ENCODE data around the gene BAZ2B. TPM values are rescaled to one million over a fixed set of nuclear protein-coding genes. Genes with fewer than 3 reads are reported as not detected.

BAZ2B gene
- total and polyA plus RNA-seq, 9 of the 15 experiments (the other 6 are each of a cell fraction or from before 2014, with no cell fraction given): 7.5 to 38.6 (median 19.8) TPM

DNA sequence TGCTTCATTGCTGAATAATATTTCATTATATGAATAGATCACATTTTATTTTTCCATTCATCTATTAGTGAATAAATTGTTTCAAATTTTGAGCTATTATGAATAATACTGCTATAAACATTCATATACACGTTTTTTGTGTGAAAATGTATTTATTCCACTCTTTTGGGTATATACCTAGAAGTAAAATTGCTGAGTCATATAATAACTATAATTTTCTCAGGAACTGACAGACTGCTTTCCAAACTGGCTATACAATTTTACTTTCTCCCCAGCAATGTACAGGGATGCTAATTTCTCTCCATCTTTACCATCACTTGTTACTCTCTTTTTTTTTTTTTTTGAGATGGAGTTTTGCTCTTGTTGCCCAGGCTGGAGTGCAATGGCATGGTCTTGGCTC lies 35.5 kb upstream of the BAZ2B start (continued):
- no peak for TF ChIP-seq JUN (IDR thresholded peaks at IDR 0.05; ENCODE audit: borderline replicate concordance, low read depth, low read length)
- no peak for TF ChIP-seq JUN (CRISPR knock-in tag; IDR thresholded peaks at IDR 0.05; ENCODE audit: borderline replicate concordance)
- TF ChIP-seq NFRKB (IDR thresholded peaks at IDR 0.05; ENCODE audit: low read depth): no peak
- TF ChIP-seq SMARCA4 (IDR thresholded peaks at IDR 0.05): no peak
- TF ChIP-seq GTF2E2 (tag; IDR thresholded peaks at IDR 0.05): no peak
- TF ChIP-seq, protein P1, sequence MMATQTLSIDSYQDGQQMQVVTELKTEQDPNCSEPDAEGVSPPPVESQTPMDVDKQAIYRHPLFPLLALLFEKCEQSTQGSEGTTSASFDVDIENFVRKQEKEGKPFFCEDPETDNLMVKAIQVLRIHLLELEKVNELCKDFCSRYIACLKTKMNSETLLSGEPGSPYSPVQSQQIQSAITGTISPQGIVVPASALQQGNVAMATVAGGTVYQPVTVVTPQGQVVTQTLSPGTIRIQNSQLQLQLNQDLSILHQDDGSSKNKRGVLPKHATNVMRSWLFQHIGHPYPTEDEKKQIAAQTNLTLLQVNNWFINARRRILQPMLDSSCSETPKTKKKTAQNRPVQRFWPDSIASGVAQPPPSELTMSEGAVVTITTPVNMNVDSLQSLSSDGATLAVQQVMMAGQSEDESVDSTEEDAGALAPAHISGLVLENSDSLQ (IDR thresholded peaks at IDR 0.05): 0 out of 2 replicates have a peak, but pooled peaks have one; percentile 28
- no peak for TF ChIP-seq ESRRB (CRISPR knock-in tag; IDR thresholded peaks at IDR 0.05; ENCODE audit: borderline replicate concordance)
- no peak for TF ChIP-seq MCM2 (IDR thresholded peaks at IDR 0.05; ENCODE audit: low read depth)
- no peak for TF ChIP-seq CBFB (CRISPR knock-in tag; IDR thresholded peaks at IDR 0.05)
- TF ChIP-seq NR2C1 (IDR thresholded peaks at IDR 0.05): no peak
- TF ChIP-seq NR2C1 (tag; IDR thresholded peaks at IDR 0.05): no peak
- no peak for TF ChIP-seq JUNB (CRISPR knock-in tag; conservative IDR thresholded peaks at IDR 0.05)
- TF ChIP-seq SAP30 (IDR thresholded peaks at IDR 0.05; ENCODE audit: borderline replicate concordance, insufficient read depth, low read depth, low read length, poor library complexity, severe bottlenecking): no peak
- TF ChIP-seq, protein P2, sequence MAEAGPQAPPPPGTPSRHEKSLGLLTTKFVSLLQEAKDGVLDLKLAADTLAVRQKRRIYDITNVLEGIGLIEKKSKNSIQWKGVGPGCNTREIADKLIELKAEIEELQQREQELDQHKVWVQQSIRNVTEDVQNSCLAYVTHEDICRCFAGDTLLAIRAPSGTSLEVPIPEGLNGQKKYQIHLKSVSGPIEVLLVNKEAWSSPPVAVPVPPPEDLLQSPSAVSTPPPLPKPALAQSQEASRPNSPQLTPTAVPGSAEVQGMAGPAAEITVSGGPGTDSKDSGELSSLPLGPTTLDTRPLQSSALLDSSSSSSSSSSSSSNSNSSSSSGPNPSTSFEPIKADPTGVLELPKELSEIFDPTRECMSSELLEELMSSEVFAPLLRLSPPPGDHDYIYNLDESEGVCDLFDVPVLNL (CRISPR knock-in tag; IDR thresholded peaks at IDR 0.05; ENCODE audit: low read depth): no peak
- TF ChIP-seq TEAD2 (tag; IDR thresholded peaks at IDR 0.05): no peak
- TF ChIP-seq NFE2 (IDR thresholded peaks at IDR 0.05; ENCODE audit: low read depth): peak; percentile 72
- TF ChIP-seq, protein P3, sequence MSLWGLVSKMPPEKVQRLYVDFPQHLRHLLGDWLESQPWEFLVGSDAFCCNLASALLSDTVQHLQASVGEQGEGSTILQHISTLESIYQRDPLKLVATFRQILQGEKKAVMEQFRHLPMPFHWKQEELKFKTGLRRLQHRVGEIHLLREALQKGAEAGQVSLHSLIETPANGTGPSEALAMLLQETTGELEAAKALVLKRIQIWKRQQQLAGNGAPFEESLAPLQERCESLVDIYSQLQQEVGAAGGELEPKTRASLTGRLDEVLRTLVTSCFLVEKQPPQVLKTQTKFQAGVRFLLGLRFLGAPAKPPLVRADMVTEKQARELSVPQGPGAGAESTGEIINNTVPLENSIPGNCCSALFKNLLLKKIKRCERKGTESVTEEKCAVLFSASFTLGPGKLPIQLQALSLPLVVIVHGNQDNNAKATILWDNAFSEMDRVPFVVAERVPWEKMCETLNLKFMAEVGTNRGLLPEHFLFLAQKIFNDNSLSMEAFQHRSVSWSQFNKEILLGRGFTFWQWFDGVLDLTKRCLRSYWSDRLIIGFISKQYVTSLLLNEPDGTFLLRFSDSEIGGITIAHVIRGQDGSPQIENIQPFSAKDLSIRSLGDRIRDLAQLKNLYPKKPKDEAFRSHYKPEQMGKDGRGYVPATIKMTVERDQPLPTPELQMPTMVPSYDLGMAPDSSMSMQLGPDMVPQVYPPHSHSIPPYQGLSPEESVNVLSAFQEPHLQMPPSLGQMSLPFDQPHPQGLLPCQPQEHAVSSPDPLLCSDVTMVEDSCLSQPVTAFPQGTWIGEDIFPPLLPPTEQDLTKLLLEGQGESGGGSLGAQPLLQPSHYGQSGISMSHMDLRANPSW (CRISPR knock-in tag; IDR thresholded peaks at IDR 0.05): no peak
- TF ChIP-seq NUFIP1 (IDR thresholded peaks at IDR 0.05; ENCODE audit: partially characterized antibody): no peak
- TF ChIP-seq MAFK (IDR thresholded peaks at IDR 0.05; ENCODE audit: low read length): peak; percentile 92
- TF ChIP-seq BHLHE40 (IDR thresholded peaks at IDR 0.05; ENCODE audit: low read length): no peak

Measured in K562 (cell line).